ENCODE data around the gene ATXN1.

Gene ATXN1

GRCh38 chr6:16730738-16731477 lies 30.4 kb downstream of the ATXN1 start:
- Histone ChIP-seq H3K36me3 (ENCODE audit: control insufficient read depth, insufficient read depth, low read length) (no peaks in the 10 kb centered on the region), H3K4me1 (ENCODE audit: control insufficient read depth, insufficient read depth, low read length) (peaks cover 50% of the 10 kb centered on the region), H3K27me3 (ENCODE audit: control insufficient read depth, insufficient read depth, low read length) (no peaks in the 10 kb centered on the region), H3K4me3 (ENCODE audit: low read length) (no peak overlapping the region), H3K9ac (ENCODE audit: low read length) (no peak overlapping the region), H3K9me3 (ENCODE audit: control insufficient read depth, low read length) (no peaks in the 10 kb centered on the region)

GRCh38 chr6:16729744-16730143 lies 31.5 kb downstream of the ATXN1 start:
- Histone ChIP-seq H3K36me3 (ENCODE audit: control insufficient read depth, insufficient read depth, low read length) (no peaks in the 10 kb centered on the region), H3K4me1 (ENCODE audit: control insufficient read depth, insufficient read depth, low read length) (peaks cover 62% of the 10 kb centered on the region), H3K9me3 (ENCODE audit: control insufficient read depth, low read length) (no peaks in the 10 kb centered on the region), H3K27me3 (ENCODE audit: control insufficient read depth, insufficient read depth, low read length) (no peaks in the 10 kb centered on the region), H3K4me3 (ENCODE audit: low read length) (no peak overlapping the region), H3K9ac (ENCODE audit: low read length) (no peak overlapping the region)

DNA sequence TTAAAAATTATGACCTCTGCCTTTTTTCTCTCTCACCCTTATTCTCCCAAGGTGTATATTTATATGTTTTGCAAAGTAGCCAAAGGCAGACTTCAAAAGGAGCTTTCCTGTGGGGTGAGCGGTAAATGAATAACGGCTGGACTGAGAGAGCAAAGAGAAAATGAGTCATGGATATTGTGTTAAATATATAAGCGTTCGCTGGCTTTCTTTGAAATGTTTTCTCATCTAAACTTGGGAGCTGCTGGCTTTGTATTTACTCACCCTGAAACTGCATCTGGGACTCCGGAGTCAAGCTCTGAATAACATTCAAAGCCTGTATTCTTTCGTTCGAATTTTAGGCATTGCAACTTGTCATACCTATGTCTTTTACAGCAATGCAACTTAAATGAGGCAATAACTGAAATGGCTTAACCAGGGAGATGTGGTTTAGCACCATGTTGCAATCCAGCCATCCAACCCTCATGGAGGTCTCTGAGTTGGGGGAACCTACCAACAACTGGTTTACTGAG lies 32.0 kb downstream of the ATXN1 start:
- Histone ChIP-seq H3K36me3 (ENCODE audit: control insufficient read depth, insufficient read depth, low read length) (no peaks in the 10 kb centered on the region), H3K4me3 (ENCODE audit: low read length) (no peak overlapping the region), H3K27me3 (ENCODE audit: control insufficient read depth, insufficient read depth, low read length) (no peaks in the 10 kb centered on the region), H3K9ac (ENCODE audit: low read length) (no peak overlapping the region), H3K9me3 (ENCODE audit: control insufficient read depth, low read length) (no peaks in the 10 kb centered on the region), H3K4me1 (ENCODE audit: control insufficient read depth, insufficient read depth, low read length) (peaks cover 67% of the 10 kb centered on the region)

DNA sequence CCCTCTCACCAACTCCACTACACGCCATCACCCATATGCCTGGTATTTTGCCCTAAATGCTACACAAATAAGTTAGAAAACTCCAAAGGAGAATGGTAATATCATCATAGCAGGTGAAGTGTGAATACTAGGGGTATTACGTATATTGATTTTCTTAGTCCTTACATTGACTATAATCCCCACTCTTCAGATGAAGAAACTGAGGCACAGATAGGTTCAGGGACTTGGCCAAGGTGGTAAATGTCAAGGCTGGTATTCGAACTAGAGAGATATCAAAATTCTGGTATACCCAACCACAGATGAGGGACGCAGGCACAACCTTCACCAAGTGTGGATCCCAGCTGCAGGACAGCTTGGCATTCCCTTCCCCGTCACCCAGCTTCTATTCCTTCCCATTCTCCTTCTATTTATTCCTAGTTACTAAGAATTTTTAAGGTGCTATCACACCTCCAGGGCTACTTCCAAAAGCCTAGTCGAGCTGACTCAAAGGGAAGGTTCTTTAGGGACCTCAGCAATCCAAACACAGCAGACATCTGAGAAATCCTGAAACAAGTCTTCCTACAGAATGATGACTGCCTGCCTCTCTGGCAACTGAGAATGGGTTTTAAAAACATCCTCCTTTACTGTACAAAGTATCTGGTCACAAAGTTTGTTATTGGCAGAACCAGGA lies 32.6 kb downstream of the ATXN1 start:
- H3K9me3 ChIP-seq (ENCODE audit: control insufficient read depth, low read length): no peaks in the 10 kb centered on the region
- no peak overlapping the region for H3K4me3 ChIP-seq (ENCODE audit: low read length)
- H3K36me3 ChIP-seq (ENCODE audit: control insufficient read depth, insufficient read depth, low read length): no peaks in the 10 kb centered on the region
- H3K27me3 ChIP-seq (ENCODE audit: control insufficient read depth, insufficient read depth, low read length): no peaks in the 10 kb centered on the region
- H3K4me1 ChIP-seq (ENCODE audit: control insufficient read depth, insufficient read depth, low read length): peaks cover 71% of the 10 kb centered on the region
- H3K9ac ChIP-seq (ENCODE audit: low read length): no peak overlapping the region

DNA sequence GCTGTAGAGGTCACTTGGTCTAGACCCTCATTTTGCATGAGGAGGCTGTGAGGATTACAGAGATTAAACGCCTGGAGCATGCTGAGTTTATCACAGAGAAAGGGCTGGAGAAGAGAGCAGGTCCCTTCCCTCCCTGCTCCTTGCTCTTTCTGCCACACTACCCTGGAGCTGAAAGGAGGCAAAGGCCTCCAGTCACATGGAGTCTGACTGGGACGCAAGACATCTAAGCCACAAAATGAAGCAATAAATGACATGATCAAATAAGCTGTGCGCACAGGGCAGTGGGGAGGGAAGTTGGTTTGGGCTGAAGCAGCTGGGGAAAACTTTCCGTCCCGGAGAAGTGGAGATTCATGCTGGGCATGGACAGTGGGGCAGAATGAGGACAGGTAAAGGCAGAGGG lies 33.3 kb downstream of the ATXN1 start:
- peaks cover 71% of the 10 kb centered on the region for H3K4me1 ChIP-seq (ENCODE audit: control insufficient read depth, insufficient read depth, low read length)

DNA sequence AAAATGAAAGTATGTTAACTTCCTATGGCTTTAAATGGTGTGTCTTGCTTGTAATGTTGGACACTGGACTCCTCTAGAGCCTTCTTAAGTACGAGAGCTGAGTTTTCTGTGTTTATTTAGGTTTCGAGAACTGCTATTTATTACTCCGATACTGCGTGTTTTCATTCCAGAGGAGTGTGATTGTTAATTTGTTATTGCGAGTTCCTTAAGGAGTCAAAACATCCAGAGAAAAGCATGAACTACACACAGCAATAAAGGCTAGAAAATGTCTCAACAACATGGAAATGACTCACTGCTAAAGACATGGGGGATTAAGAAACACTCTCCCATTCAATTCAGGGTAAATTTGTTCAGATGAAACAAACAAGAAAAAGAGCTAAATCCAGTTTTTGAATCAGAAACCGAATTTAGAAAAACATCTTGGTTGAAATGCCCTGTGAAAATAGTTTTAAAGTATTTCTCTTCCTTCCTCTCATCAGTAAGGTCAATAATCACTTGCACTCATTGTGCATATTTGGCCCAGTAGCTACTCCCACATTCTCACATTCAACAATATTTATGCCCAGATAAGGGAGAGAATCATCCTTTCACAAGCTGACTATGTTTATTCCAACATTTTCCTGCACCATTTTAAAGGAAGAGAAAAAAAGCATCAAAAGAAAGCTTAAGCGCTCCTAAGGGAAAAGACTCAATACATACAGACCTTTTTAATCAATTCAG lies 36.0 kb downstream of the ATXN1 start:
- Histone ChIP-seq H3K4me1 (ENCODE audit: control insufficient read depth, insufficient read depth, low read length) (peaks cover 57% of the 10 kb centered on the region), H3K4me3 (ENCODE audit: low read length) (no peak overlapping the region), H3K36me3 (ENCODE audit: control insufficient read depth, insufficient read depth, low read length) (no peaks in the 10 kb centered on the region), H3K9ac (ENCODE audit: low read length) (peak overlapping the region; percentile 14), H3K27me3 (ENCODE audit: control insufficient read depth, insufficient read depth, low read length) (no peaks in the 10 kb centered on the region), H3K9me3 (ENCODE audit: control insufficient read depth, low read length) (no peaks in the 10 kb centered on the region)

More for the DNA sequence above, 33.3 kb downstream of the ATXN1 start:
- H3K9me3 ChIP-seq (ENCODE audit: control insufficient read depth, low read length): no peaks in the 10 kb centered on the region
- no peaks in the 10 kb centered on the region for H3K27me3 ChIP-seq (ENCODE audit: control insufficient read depth, insufficient read depth, low read length)
- no peaks in the 10 kb centered on the region for H3K36me3 ChIP-seq (ENCODE audit: control insufficient read depth, insufficient read depth, low read length)
- no peak overlapping the region for H3K4me3 ChIP-seq (ENCODE audit: low read length)
- no peak overlapping the region for H3K9ac ChIP-seq (ENCODE audit: low read length)

GRCh38 chr6:16723826-16724225 lies 37.4 kb downstream of the ATXN1 start:
- Histone ChIP-seq H3K9me3 (ENCODE audit: control insufficient read depth, low read length) (no peaks in the 10 kb centered on the region), H3K27me3 (ENCODE audit: control insufficient read depth, insufficient read depth, low read length) (no peaks in the 10 kb centered on the region), H3K4me3 (ENCODE audit: low read length) (no peak overlapping the region), H3K36me3 (ENCODE audit: control insufficient read depth, insufficient read depth, low read length) (no peaks in the 10 kb centered on the region), H3K9ac (ENCODE audit: low read length) (no peak overlapping the region), H3K4me1 (ENCODE audit: control insufficient read depth, insufficient read depth, low read length) (peaks cover 51% of the 10 kb centered on the region)

GRCh38 chr6:16723402-16723801 lies 37.9 kb downstream of the ATXN1 start:
- Histone ChIP-seq H3K27me3 (ENCODE audit: control insufficient read depth, insufficient read depth, low read length) (no peaks in the 10 kb centered on the region), H3K36me3 (ENCODE audit: control insufficient read depth, insufficient read depth, low read length) (no peaks in the 10 kb centered on the region), H3K4me1 (ENCODE audit: control insufficient read depth, insufficient read depth, low read length) (peaks cover 51% of the 10 kb centered on the region), H3K9me3 (ENCODE audit: control insufficient read depth, low read length) (no peaks in the 10 kb centered on the region), H3K9ac (ENCODE audit: low read length) (no peak overlapping the region), H3K4me3 (ENCODE audit: low read length) (no peak overlapping the region)

- no peak overlapping the region for H3K9ac ChIP-seq (ENCODE audit: low read length)
- H3K4me1 ChIP-seq (ENCODE audit: control insufficient read depth, insufficient read depth, low read length): peaks cover 53% of the 10 kb centered on the region
Observed at GRCh38 chr6:16722630-16723029, 38.6 kb downstream of the ATXN1 start.

DNA sequence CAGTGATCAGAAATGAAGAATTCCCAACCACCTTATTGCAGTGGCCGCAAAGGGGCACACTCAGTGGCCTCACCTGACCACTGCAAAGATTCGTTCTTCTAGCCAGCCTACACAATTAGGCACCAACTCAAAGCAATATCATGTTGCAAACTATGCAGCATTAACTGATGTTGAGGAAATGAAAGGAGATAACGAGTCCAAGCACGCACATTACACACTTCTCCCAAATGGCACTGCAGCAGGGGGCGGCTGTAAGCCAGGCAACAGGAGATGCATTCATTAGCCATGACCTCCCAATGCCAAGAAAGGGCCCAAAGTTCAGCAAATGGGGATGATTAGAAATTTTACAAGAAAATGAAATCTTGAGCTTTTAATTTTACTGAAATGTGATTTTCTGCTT lies 39.3 kb downstream of the ATXN1 start:
- Histone ChIP-seq H3K9ac (ENCODE audit: low read length) (no peak overlapping the region), H3K9me3 (ENCODE audit: control insufficient read depth, low read length) (no peaks in the 10 kb centered on the region), H3K36me3 (ENCODE audit: control insufficient read depth, insufficient read depth, low read length) (no peaks in the 10 kb centered on the region), H3K4me3 (ENCODE audit: low read length) (no peak overlapping the region), H3K4me1 (ENCODE audit: control insufficient read depth, insufficient read depth, low read length) (peaks cover 56% of the 10 kb centered on the region), H3K27me3 (ENCODE audit: control insufficient read depth, insufficient read depth, low read length) (no peaks in the 10 kb centered on the region)

More at GRCh38 chr6:16722630-16723029, 38.6 kb downstream of the ATXN1 start:
- H3K4me3 ChIP-seq (ENCODE audit: low read length): no peak overlapping the region
- no peaks in the 10 kb centered on the region for H3K36me3 ChIP-seq (ENCODE audit: control insufficient read depth, insufficient read depth, low read length)
- no peaks in the 10 kb centered on the region for H3K27me3 ChIP-seq (ENCODE audit: control insufficient read depth, insufficient read depth, low read length)
- no peaks in the 10 kb centered on the region for H3K9me3 ChIP-seq (ENCODE audit: control insufficient read depth, low read length)

- H3K9me3 ChIP-seq (ENCODE audit: control insufficient read depth, low read length): no peaks in the 10 kb centered on the region
- no peak overlapping the region for H3K4me3 ChIP-seq (ENCODE audit: low read length)
- peaks cover 47% of the 10 kb centered on the region for H3K4me1 ChIP-seq (ENCODE audit: control insufficient read depth, insufficient read depth, low read length)
- H3K9ac ChIP-seq (ENCODE audit: low read length): no peak overlapping the region
- H3K36me3 ChIP-seq (ENCODE audit: control insufficient read depth, insufficient read depth, low read length): no peaks in the 10 kb centered on the region
- no peaks in the 10 kb centered on the region for H3K27me3 ChIP-seq (ENCODE audit: control insufficient read depth, insufficient read depth, low read length)
Observed at GRCh38 chr6:16720861-16721260, 40.4 kb downstream of the ATXN1 start.

DNA sequence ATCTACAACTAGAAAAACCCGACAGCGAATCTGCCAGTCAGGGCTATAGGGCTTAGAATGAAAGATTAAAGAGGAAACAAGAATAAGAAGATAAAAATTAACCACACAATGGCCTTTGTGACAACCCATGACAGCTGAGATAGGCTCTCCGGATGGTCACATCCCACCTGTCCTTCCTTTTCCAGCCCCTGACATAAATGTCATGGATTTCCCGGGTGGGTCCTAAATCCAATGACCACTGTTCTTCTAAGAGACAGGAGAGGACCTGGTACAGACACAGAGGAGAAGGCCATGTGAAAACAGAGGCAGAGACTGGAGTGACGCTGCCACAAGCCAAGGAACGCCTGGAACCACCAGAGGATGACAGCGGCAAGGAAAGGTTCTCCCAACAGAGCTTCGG lies 41.8 kb downstream of the ATXN1 start:
- no peaks in the 10 kb centered on the region for H3K36me3 ChIP-seq (ENCODE audit: control insufficient read depth, insufficient read depth, low read length)
- no peaks in the 10 kb centered on the region for H3K9me3 ChIP-seq (ENCODE audit: control insufficient read depth, low read length)
- peaks cover 33% of the 10 kb centered on the region for H3K4me1 ChIP-seq (ENCODE audit: control insufficient read depth, insufficient read depth, low read length)
- no peaks in the 10 kb centered on the region for H3K27me3 ChIP-seq (ENCODE audit: control insufficient read depth, insufficient read depth, low read length)
- no peak overlapping the region for H3K4me3 ChIP-seq (ENCODE audit: low read length)
- no peak overlapping the region for H3K9ac ChIP-seq (ENCODE audit: low read length)
